Measurements from ENCODE around the gene NR2C2. TPM values are rescaled to one million over a fixed set of nuclear protein-coding genes. Genes with fewer than 3 reads are reported as not detected.

The NR2C2 gene
- total and polyA plus RNA-seq, 2 donors (not counting 1 experiment from before 2014, with no cell fraction given), result 22.8 to 96.9 TPM

DNA sequence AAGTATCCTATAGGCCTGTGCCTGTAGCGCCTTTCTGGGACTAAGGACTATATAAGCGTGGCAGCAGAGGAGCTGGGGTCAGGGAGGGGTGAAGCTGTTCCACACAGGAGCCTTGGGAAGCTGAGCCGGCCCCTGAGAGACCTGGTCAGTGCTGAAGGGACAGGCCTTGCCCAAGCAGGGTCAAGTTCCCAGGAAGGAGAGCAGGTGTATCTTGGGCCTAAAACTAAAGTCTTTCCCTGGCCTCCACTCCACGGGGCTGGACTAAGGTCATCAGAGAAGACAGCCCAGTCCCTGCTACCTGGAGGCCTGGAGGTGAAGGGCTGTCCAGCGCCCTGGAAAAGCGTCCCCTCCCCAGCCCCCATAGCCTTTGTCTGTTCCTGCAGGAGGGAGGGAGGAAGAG is 23.9 kb upstream of the NR2C2 start:
- Mint-ChIP-seq H3K4me1 (no peaks in the 10 kb centered on the region), H3K27me3 (no peaks in the 10 kb centered on the region), H3K27ac (no peak overlapping the region), H3K9me3 (ENCODE audit: insufficient read depth) (no peaks in the 10 kb centered on the region), H3K4me3 (no peak overlapping the region)
- no peak for ATAC-seq (ENCODE audit: low read depth)
- H3K9ac ChIP-seq (ENCODE audit: low read length), result no peak overlapping the region
- ChIA-PET CTCF (interaction anchor here (0.6 to 1.9 kb wide), 6 partner anchors 10 to 720 kb away, joined by 3 to 4 read pairs (median 4); no protein-coding TSS in a partner anchor), POLR2A (no interaction called here)
- no peaks in the 10 kb centered on the region for H4K20me1 ChIP-seq (ENCODE audit: control insufficient read depth, insufficient read depth, low read length, poor library complexity, severe bottlenecking)
- TF ChIP-seq, protein P1, sequence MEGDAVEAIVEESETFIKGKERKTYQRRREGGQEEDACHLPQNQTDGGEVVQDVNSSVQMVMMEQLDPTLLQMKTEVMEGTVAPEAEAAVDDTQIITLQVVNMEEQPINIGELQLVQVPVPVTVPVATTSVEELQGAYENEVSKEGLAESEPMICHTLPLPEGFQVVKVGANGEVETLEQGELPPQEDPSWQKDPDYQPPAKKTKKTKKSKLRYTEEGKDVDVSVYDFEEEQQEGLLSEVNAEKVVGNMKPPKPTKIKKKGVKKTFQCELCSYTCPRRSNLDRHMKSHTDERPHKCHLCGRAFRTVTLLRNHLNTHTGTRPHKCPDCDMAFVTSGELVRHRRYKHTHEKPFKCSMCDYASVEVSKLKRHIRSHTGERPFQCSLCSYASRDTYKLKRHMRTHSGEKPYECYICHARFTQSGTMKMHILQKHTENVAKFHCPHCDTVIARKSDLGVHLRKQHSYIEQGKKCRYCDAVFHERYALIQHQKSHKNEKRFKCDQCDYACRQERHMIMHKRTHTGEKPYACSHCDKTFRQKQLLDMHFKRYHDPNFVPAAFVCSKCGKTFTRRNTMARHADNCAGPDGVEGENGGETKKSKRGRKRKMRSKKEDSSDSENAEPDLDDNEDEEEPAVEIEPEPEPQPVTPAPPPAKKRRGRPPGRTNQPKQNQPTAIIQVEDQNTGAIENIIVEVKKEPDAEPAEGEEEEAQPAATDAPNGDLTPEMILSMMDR (IDR thresholded peaks at IDR 0.05), result no peak
- no peak for TF ChIP-seq EZH2 (IDR thresholded peaks at IDR 0.05; ENCODE audit: borderline replicate concordance, insufficient read depth, low read depth, low read length, poor library complexity, severe bottlenecking)
- no peak overlapping the region for H2AFZ ChIP-seq (ENCODE audit: insufficient read depth, low read depth, low read length, poor library complexity, severe bottlenecking)
- no peak overlapping the region for H3K4me3 ChIP-seq (ENCODE audit: control extremely low read depth in 1 of 5, extremely low read depth in 1 of 5, insufficient read depth in 1 of 5, low read depth in 2 of 5, low read length in 4 of 5)
- intact Hi-C loops (cut with micrococcal nuclease), result loop anchor here (5.0 to 10.0 kb wide), 2 partner anchors 481 to 1266 kb away; no protein-coding TSS in a partner anchor
- H3K4me2 ChIP-seq (replicated peaks; ENCODE audit: low read depth, low read length, poor library complexity, severe bottlenecking), result no peak overlapping the region
- H3K27me3 ChIP-seq (replicated peaks in 1 of 4; ENCODE audit: control extremely low read depth in 1 of 4, control insufficient read depth in 3 of 4, insufficient read depth in 4 of 4, low read length in 3 of 4), result no peaks in the 10 kb centered on the region
- peaks cover 0 to 6% of the 10 kb centered on the region in 2 donors for H3K4me1 ChIP-seq (ENCODE audit: control insufficient read depth in 2 of 2, insufficient read depth in 2 of 2, low read length in 2 of 2)
- H3K9me3 ChIP-seq (ENCODE audit: control extremely low read depth in 1 of 3, control insufficient read depth in 2 of 3, insufficient read depth in 1 of 3, low read length in 2 of 3), result peaks cover 0 to 6% (median 0%) of the 10 kb centered on the region in 3 donors
- no peaks in the 10 kb centered on the region for H3K79me2 ChIP-seq (ENCODE audit: control insufficient read depth, insufficient read depth, low read length)
- H3K36me3 ChIP-seq (replicated peaks in 1 of 2; ENCODE audit: control extremely low read depth in 1 of 2, control insufficient read depth in 1 of 2, extremely low read depth in 1 of 2, insufficient read depth in 2 of 2, low read length in 1 of 2), result no peaks in the 10 kb centered on the region
- 95% methylated on average over 4 of the region's 6 CpGs for WGBS (ENCODE audit: insufficient coverage)
- DNase-seq, result no peak
- H3K27ac ChIP-seq (ENCODE audit: low read length in 2 of 2), result no peak overlapping the region

DNA sequence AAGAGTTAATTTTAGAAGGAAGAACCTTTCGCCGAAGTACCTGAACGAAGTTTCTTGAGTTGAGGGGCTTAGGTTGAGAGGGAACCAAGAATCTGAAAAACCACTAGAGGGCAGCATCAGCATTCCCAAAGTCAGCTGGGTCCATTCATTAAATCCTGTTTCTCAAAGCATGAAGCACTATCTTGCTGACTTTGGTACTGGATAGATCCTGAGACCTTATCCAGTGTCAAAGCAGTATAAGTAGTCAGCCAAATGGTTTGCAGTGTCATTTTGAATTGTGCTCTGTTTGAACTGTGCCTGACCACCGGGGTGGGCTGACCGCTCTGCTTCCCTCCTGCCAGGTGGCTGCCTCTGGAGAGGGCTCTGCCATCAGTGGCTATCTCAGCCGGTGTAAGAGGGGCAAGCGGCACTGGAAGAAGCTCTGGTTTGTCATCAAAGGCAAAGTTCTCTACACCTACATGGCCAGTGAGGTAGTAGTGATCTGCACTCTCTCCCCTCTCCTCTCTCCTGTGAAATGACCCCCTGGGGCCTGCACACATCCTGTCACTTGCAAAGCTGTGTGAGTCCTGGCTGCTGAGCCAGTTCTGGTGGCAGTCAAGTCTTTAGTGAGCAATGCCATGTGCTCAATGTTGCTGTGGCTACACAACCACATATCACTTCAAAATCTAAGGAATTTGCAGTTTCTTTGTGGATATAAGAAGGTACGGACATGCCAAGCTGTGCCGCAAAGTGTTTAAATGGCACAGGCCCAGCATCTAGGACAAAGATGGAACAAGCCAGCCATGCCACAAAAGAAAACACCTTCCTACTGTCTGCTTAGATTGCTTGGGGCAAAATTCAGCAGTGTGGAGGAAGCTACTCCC is 21.4 kb upstream of the NR2C2 start:
- Histone ChIP-seq H3K79me2 (ENCODE audit: control insufficient read depth, insufficient read depth, low read length) (no peaks in the 10 kb centered on the region), H3K4me1 (ENCODE audit: control insufficient read depth in 2 of 2, insufficient read depth in 2 of 2, low read length in 2 of 2) (peaks cover 0 to 5% of the 10 kb centered on the region in 2 donors), H2AFZ (ENCODE audit: insufficient read depth, low read depth, low read length, poor library complexity, severe bottlenecking) (no peak overlapping the region), H3K27ac (ENCODE audit: low read length in 2 of 2) (no peak overlapping the region), H3K4me3 (ENCODE audit: control extremely low read depth in 1 of 5, extremely low read depth in 1 of 5, insufficient read depth in 1 of 5, low read depth in 2 of 5, low read length in 4 of 5) (no peak overlapping the region), H3K4me2 (replicated peaks; ENCODE audit: low read depth, low read length, poor library complexity, severe bottlenecking) (no peak overlapping the region), H3K9ac (ENCODE audit: low read length) (no peak overlapping the region), H4K20me1 (ENCODE audit: control insufficient read depth, insufficient read depth, low read length, poor library complexity, severe bottlenecking) (no peaks in the 10 kb centered on the region), H3K36me3 (replicated peaks in 1 of 2; ENCODE audit: control extremely low read depth in 1 of 2, control insufficient read depth in 1 of 2, extremely low read depth in 1 of 2, insufficient read depth in 2 of 2, low read length in 1 of 2) (no peaks in the 10 kb centered on the region), H3K9me3 (ENCODE audit: control extremely low read depth in 1 of 3, control insufficient read depth in 2 of 3, insufficient read depth in 1 of 3, low read length in 2 of 3) (peaks cover 0 to under 1% (median 0%) of the 10 kb centered on the region in 3 donors), H3K27me3 (replicated peaks in 1 of 4; ENCODE audit: control extremely low read depth in 1 of 4, control insufficient read depth in 3 of 4, insufficient read depth in 4 of 4, low read length in 3 of 4) (no peaks in the 10 kb centered on the region)
- Mint-ChIP-seq H3K27me3 (no peaks in the 10 kb centered on the region), H3K9me3 (ENCODE audit: insufficient read depth) (no peaks in the 10 kb centered on the region), H3K4me1 (no peaks in the 10 kb centered on the region), H3K27ac (no peak overlapping the region), H3K4me3 (no peak overlapping the region)
- CTCF ChIA-PET, result interaction anchor here (0.7 to 3.1 kb wide), 23 partner anchors 17 to 722 kb away, joined by 3 to 20 read pairs (median 4); partner anchors contain the start of genes CAPN7, MRPS25 and NR2C2
- intact Hi-C loops (cut with micrococcal nuclease), result loop anchor here (1.0 to 10.0 kb wide), 4 partner anchors 21 to 479 kb away; partner anchors contain the start of genes NR2C2 and RBSN
- ATAC-seq (ENCODE audit: low read depth) (peak; percentile 37), DNase-seq (peak; percentile 69)
- TF ChIP-seq EZH2 (IDR thresholded peaks at IDR 0.05; ENCODE audit: borderline replicate concordance, insufficient read depth, low read depth, low read length, poor library complexity, severe bottlenecking), result no peak
- TF ChIP-seq, protein P1 (IDR thresholded peaks at IDR 0.05), result peak; percentile 71
- POLR2A ChIA-PET, result no interaction called here
- 83% methylated on average over 7 of the region's 9 CpGs for WGBS (ENCODE audit: insufficient coverage)

Data from B cell (primary cell).